A673 (cell line): ENCODE data around the gene PAXX. TPM values are rescaled to one million over a fixed set of nuclear protein-coding genes. Genes with fewer than 3 reads are reported as not detected.

Experiments used
- BruUV-seq: library from RNA; stranded (reverse); fragments of 400-500 nt; replicated peaks from 2 replicates; lab custom pipeline; 2021; lab: Mats Ljungman, UMichigan
- CTCF ChIA-PET: fragments of 300-600 bp; sonication (Branson Sonifier 250); formaldehyde crosslinking; loops from one replicate; lab custom pipeline; 2022; ENCODE audit warnings: antibody characterized with exemption; lab: Charles Lee
- POLR2A ChIA-PET: fragments of 300-600 bp; sonication (Branson Sonifier 250); formaldehyde crosslinking; loops from one replicate; lab custom pipeline; 2022; ENCODE audit warnings: antibody characterized with exemption; ENCODE audit not compliant: low non-redundant PET; lab: Charles Lee
- DNase-seq: peaks from one replicate; pipeline ENCODE4 v3.0.0-alpha.2; 2015; ENCODE audit warnings: low spot score
- H3K27ac ChIP-seq: fragments of 200-600 bp; sonication (generic); 2 replicates; pipeline ENCODE4 v1.5.1; 2016; ENCODE audit warnings: mixed run types, low read depth, mild to moderate bottlenecking, mixed read lengths, antibody characterized with exemption, low read length; ENCODE audit not compliant: poor library complexity, severe bottlenecking
- H3K27me3 ChIP-seq: fragments of 200-600 bp; sonication (generic); replicated peaks from 2 replicates; pipeline ENCODE4 v1.6.1; 2017; ENCODE audit warnings: mixed run types, low read depth, mild to moderate bottlenecking, mixed read lengths, antibody characterized with exemption, low read length; ENCODE audit not compliant: insufficient read depth, poor library complexity
- H3K36me3 ChIP-seq: fragments of 200-600 bp; sonication (generic); 2 replicates; pipeline ENCODE4 v1.6.1; 2016; ENCODE audit warnings: mixed run types, mild to moderate bottlenecking, mixed read lengths, antibody characterized with exemption, low read length; ENCODE audit not compliant: insufficient read depth, poor library complexity, severe bottlenecking
- H3K4me1 ChIP-seq: fragments of 200-600 bp; sonication (generic); 2 replicates; pipeline ENCODE4 v1.6.1; 2017; ENCODE audit warnings: mixed run types, mild to moderate bottlenecking, mixed read lengths, antibody characterized with exemption, low read length; ENCODE audit not compliant: insufficient read depth, poor library complexity, severe bottlenecking
- H3K4me3 ChIP-seq: fragments of 200-600 bp; sonication (generic); 2 replicates; pipeline ENCODE4 v1.5.1; 2016; ENCODE audit warnings: low read depth, mixed run types, mild to moderate bottlenecking, mixed read lengths, low read length; ENCODE audit not compliant: poor library complexity, severe bottlenecking
- H3K9me3 ChIP-seq: fragments of 200-600 bp; sonication (generic); 2 replicates; pipeline ENCODE4 v1.6.1; 2016; ENCODE audit warnings: mixed run types, low read depth, mild to moderate bottlenecking, mixed read lengths, antibody characterized with exemption, low read length; ENCODE audit not compliant: poor library complexity, severe bottlenecking
- CTCF ChIP-seq: fragments of 300-800, 200-600 bp; sonication (generic); conservative IDR thresholded peaks from 2 replicates; pipeline ENCODE4 v1.5.1; 2017; ENCODE audit warnings: low read depth, mild to moderate bottlenecking, antibody characterized with exemption, low read length, moderate library complexity, mixed read lengths
- EZH2 ChIP-seq: fragments of 200-600 bp; sonication (generic); IDR thresholded peaks from 2 replicates; pipeline ENCODE4 v1.6.1; 2017; ENCODE audit warnings: borderline replicate concordance, low read depth, mild to moderate bottlenecking, mixed read lengths, antibody characterized with exemption, low read length; ENCODE audit not compliant: poor library complexity, severe bottlenecking
- intact Hi-C: fragments of 100-400 bp; cut with micrococcal nuclease; formaldehyde crosslinking; loops from one replicate; pipeline ENCODE4 v1.10.0; 2022; ENCODE audit not compliant: unreplicated experiment
- total RNA-seq: library from RNA; stranded (reverse); gene quantifications from 2 replicates; pipeline ENCODE4 v1.2.3, GENCODE V29; 2021

The PAXX gene
- total RNA-seq, 1 experiment from 2014 or later, result 91.5 TPM

DNA sequence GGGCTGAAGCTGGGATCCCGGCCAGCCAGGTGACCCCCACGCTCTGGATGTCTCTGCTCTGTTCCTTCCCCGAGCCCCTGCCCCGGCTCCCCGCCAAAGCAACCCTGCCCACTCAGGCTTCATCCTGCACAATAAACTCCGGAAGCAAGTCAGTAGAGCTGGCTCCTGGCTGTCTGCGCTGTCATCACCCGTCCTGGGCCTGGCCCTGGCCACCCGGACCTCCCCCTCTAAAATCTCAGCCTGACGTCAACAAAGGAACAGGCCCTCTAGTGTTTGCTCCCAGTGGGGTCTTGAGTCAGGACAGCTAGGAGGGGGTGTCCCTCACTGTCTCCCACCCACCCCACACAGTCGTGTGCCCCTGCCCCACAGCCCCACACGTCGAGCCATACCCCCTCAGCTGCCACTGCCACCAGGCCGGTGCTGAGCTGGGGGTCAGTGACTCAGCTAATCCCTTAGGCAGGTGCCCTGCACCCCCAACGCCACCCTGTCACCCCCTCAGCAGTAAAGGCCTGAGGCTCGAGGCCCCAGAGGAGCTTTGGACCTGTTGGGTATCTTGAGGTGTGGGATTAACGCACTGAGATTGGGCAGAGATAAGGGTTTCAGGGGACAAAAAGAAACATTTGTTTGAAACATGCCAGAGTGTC lies 10.5 kb upstream of the PAXX start:
- no TSS peak for BruUV-seq
- CTCF ChIA-PET, result no interaction called here
- POLR2A ChIA-PET, result no interaction called here

DNA sequence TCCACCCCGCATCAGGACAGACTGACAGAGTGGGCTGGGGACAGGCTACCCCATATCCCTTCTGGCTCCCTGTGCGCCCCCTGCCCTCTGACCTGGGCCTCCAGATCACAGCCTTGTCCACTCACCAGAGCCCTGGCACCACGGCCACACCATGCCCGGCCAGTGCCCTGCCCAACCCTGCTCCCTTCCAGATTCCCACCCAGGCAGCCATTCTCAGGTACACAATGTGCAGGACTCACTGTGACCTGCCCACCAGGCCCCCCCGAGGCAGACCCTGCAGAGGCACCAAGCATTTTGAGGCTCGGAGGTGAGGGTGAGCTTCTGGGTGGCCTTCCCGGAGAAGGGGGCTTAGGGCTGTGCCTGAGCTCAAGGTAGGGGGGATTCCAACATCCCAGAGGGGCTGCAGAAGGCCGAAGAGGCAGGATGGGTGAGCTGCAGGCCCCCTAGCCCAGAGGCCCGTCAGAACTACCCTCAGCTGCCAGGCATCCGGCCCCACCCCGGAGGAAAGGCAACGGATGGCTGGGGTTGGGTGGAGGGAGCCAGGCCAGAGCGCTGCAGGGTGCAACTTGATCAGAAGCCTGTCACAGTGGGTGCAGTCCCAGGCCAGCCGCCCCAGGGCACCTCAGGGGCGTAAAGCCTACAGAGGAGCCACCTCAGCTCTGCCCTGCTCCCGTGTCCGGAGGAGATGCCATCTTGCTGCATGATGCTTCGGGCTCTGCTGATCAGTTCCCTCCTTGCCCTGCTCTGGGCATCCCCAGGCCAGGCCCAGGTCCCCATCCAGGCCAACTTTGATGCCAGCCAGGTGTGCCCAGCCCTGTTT lies 9.8 kb upstream of the PAXX start, which contains the start of gene LCNL1:
TSS of gene LCNL1 (plus strand) at position 762 of the 820 bp plus-strand sequence. CDS start 594 bp downstream, outside the sequence.
- no peaks in the 10 kb centered on the region for H3K27me3 ChIP-seq
- H3K4me1 ChIP-seq, result no peaks in the 10 kb centered on the region
- CTCF ChIA-PET, result no interaction called here
- POLR2A ChIA-PET, result no interaction called here
- no peak for TF ChIP-seq CTCF
- TF ChIP-seq EZH2, result no peak
- intact Hi-C loops, result no loop called here
- no peak within 1 kb of the TSS for H3K27ac ChIP-seq
- H3K36me3 ChIP-seq, result no peaks in the 10 kb centered on the region
- BruUV-seq, result no TSS peak
- DNase-seq, result no peak
- H3K4me3 ChIP-seq, result no peak within 1 kb of the TSS
- H3K9me3 ChIP-seq, result no peaks in the 10 kb centered on the region

More for the DNA sequence above, 10.5 kb upstream of the PAXX start:
- no peaks in the 10 kb centered on the region for H3K9me3 ChIP-seq
- intact Hi-C loops, result no loop called here
- H3K27me3 ChIP-seq, result no peaks in the 10 kb centered on the region
- TF ChIP-seq CTCF, result no peak
- no peak for TF ChIP-seq EZH2
- H3K27ac ChIP-seq, result no peak overlapping the region
- no peaks in the 10 kb centered on the region for H3K36me3 ChIP-seq
- no peak overlapping the region for H3K4me3 ChIP-seq
- no peaks in the 10 kb centered on the region for H3K4me1 ChIP-seq
- DNase-seq, result peak; percentile 67

DNA sequence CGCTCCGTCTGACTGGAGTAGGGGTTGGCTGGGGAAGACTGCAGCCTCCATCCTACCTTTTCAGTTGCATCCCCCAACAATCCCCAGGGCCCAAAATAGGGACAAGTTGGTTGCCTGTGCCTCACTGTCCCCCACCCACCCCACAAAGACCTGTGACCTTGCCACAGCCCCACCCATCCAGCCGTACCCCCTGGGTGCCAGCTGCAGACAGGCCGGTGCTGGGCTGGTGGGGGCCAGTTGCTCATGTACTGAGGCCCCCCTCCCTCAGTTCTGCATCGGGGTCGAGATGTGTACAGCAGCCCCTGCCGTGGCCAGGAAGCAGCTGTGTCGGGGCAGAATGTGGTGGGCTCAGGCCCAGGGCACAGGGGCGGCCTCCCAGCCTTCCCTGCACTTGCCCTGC lies 9.1 kb upstream of the PAXX start:
- H3K9me3 ChIP-seq, result no peaks in the 10 kb centered on the region
- no peaks in the 10 kb centered on the region for H3K4me1 ChIP-seq
- no peak overlapping the region for H3K27ac ChIP-seq
- ChIA-PET CTCF (no interaction called here), POLR2A (no interaction called here)
- intact Hi-C loops, result no loop called here
- BruUV-seq, result no TSS peak
- TF ChIP-seq EZH2, result no peak
- H3K36me3 ChIP-seq, result no peaks in the 10 kb centered on the region
- H3K4me3 ChIP-seq, result no peak overlapping the region
- H3K27me3 ChIP-seq, result no peaks in the 10 kb centered on the region
- DNase-seq, result no peak
